ENCODE data around the gene MAPK12. TPM values are rescaled to one million over a fixed set of nuclear protein-coding genes. Genes with fewer than 3 reads are reported as not detected.

The MAPK12 gene
- total and polyA plus RNA-seq, 2 of the 4 experiments (the other 2 are of a cell fraction) = 41.0 to 56.3 TPM

DNA sequence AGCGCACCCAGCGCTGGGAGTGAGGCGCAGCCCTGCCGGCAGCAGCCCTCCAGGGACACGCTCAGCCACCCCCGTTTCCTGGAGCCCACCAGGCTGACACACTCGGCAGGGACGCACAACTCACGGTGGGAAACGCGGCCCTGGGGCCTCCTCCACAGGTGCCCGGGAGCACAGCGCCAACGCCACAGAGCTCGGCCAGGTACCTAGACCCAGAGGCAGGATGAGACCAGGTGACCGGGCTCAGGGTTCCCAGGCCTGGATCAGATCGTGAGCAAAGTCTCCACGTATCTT, 34.7 kb downstream of the MAPK12 start:
- H3K4me1 ChIP-seq (ENCODE audit: control insufficient read depth, insufficient read depth, low read length) = no peaks in the 10 kb centered on the region
- no peak overlapping the region for H3K56ac ChIP-seq (ENCODE audit: extremely low read depth, insufficient read depth, low read length)
- H3K9me3 ChIP-seq (ENCODE audit: control insufficient read depth, insufficient read depth, low read length) = no peaks in the 10 kb centered on the region
- DNase-seq (no peak), ATAC-seq (ENCODE audit: low read depth) (no peak)
- ChIA-PET POLR2A (ENCODE audit: unreplicated experiment) (no interaction called here), CTCF (no interaction called here)
- H2AK5ac ChIP-seq (ENCODE audit: low read depth, low read length) = no peak overlapping the region
- H3K36me3 ChIP-seq (ENCODE audit: control insufficient read depth, insufficient read depth, low read length) = peaks cover 55% of the 10 kb centered on the region
- H2BK15ac ChIP-seq (ENCODE audit: low read depth, low read length) = no peak overlapping the region
- BruUV-seq (replicated peaks) = no TSS peak
- no peak overlapping the region for H3K4ac ChIP-seq (ENCODE audit: low read depth, low read length)
- H3K9me1 ChIP-seq (ENCODE audit: insufficient read depth, low read length) = peaks cover 3% of the 10 kb centered on the region; the same call in 1 of the 2 replicates
- in situ Hi-C loops (cut with MboI; ENCODE audit: low sequenced_read_pairs) (no loop called here), intact Hi-C loops (cut with micrococcal nuclease) (no loop called here), dilution Hi-C loops (cut with HindIII; ENCODE audit: low sequenced_read_pairs, unreplicated experiment) (no loop called here)
- H3K14ac ChIP-seq (replicated peaks; ENCODE audit: low read depth, low read length) = no peak overlapping the region
- no peak overlapping the region for H2AFZ ChIP-seq (replicated peaks; ENCODE audit: low read length, poor library complexity)
- no peak overlapping the region for H3K9ac ChIP-seq (ENCODE audit: low read depth, low read length)
- no peak overlapping the region for H4K91ac ChIP-seq (ENCODE audit: insufficient read depth, low read depth, low read length)
- H2AK9ac ChIP-seq (replicated peaks; ENCODE audit: low read depth, low read length, poor library complexity) = no peak overlapping the region
- no peak overlapping the region for H3K23ac ChIP-seq (ENCODE audit: low read depth, low read length)
- H3K18ac ChIP-seq (ENCODE audit: low read depth, low read length) = no peak overlapping the region
- no peaks in the 10 kb centered on the region; the same call in 1 of the 2 replicates for H4K20me1 ChIP-seq (ENCODE audit: insufficient read depth, low read length)
- TF ChIP-seq SMC3 (IDR thresholded peaks at IDR 0.05; ENCODE audit: low read depth, low read length) (no peak), NFE2L2 (IDR thresholded peaks at IDR 0.05; ENCODE audit: low read depth, low read length) (no peak), MXI1 (IDR thresholded peaks at IDR 0.05; ENCODE audit: borderline replicate concordance, low read depth, low read length) (no peak), RAD21 (IDR thresholded peaks at IDR 0.05; ENCODE audit: low read length) (no peak), MAFK (IDR thresholded peaks at IDR 0.05; ENCODE audit: low read depth, low read length) (no peak), CHD1 (IDR thresholded peaks at IDR 0.05; ENCODE audit: low read depth, low read length) (no peak), RCOR1 (IDR thresholded peaks at IDR 0.05; ENCODE audit: insufficient replicate concordance, low read length) (no peak), POLR2A (IDR thresholded peaks at IDR 0.05; ENCODE audit: low read depth, low read length) (no peak), CEBPB (IDR thresholded peaks at IDR 0.05; ENCODE audit: low read depth, low read length) (no peak), BHLHE40 (IDR thresholded peaks at IDR 0.05; ENCODE audit: low read depth, low read length) (no peak), FOS (IDR thresholded peaks at IDR 0.05; ENCODE audit: low read depth, low read length) (no peak), MAZ (IDR thresholded peaks at IDR 0.05; ENCODE audit: borderline replicate concordance, low read depth, low read length) (no peak)
- TF ChIP-seq, protein P1, sequence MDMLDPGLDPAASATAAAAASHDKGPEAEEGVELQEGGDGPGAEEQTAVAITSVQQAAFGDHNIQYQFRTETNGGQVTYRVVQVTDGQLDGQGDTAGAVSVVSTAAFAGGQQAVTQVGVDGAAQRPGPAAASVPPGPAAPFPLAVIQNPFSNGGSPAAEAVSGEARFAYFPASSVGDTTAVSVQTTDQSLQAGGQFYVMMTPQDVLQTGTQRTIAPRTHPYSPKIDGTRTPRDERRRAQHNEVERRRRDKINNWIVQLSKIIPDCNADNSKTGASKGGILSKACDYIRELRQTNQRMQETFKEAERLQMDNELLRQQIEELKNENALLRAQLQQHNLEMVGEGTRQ (IDR thresholded peaks at IDR 0.05; ENCODE audit: low read depth, low read length) = no peak
- TF ChIP-seq, protein P2, sequence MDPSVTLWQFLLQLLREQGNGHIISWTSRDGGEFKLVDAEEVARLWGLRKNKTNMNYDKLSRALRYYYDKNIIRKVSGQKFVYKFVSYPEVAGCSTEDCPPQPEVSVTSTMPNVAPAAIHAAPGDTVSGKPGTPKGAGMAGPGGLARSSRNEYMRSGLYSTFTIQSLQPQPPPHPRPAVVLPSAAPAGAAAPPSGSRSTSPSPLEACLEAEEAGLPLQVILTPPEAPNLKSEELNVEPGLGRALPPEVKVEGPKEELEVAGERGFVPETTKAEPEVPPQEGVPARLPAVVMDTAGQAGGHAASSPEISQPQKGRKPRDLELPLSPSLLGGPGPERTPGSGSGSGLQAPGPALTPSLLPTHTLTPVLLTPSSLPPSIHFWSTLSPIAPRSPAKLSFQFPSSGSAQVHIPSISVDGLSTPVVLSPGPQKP (IDR thresholded peaks at IDR 0.05; ENCODE audit: borderline replicate concordance, low read depth, low read length) = no peak
- TF ChIP-seq, protein P3, sequence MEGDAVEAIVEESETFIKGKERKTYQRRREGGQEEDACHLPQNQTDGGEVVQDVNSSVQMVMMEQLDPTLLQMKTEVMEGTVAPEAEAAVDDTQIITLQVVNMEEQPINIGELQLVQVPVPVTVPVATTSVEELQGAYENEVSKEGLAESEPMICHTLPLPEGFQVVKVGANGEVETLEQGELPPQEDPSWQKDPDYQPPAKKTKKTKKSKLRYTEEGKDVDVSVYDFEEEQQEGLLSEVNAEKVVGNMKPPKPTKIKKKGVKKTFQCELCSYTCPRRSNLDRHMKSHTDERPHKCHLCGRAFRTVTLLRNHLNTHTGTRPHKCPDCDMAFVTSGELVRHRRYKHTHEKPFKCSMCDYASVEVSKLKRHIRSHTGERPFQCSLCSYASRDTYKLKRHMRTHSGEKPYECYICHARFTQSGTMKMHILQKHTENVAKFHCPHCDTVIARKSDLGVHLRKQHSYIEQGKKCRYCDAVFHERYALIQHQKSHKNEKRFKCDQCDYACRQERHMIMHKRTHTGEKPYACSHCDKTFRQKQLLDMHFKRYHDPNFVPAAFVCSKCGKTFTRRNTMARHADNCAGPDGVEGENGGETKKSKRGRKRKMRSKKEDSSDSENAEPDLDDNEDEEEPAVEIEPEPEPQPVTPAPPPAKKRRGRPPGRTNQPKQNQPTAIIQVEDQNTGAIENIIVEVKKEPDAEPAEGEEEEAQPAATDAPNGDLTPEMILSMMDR (conservative IDR thresholded peaks at IDR 0.05; ENCODE audit: low read depth, low read length) = no peak
- H4K8ac ChIP-seq (ENCODE audit: low read depth in 2 of 2, low read length in 2 of 2) = no peak overlapping the region
- H3K27ac ChIP-seq (ENCODE audit: insufficient read depth, low read length) = no peak overlapping the region
- peaks cover 0 to 18% of the 10 kb centered on the region in 2 experiments; a peak in 1 of 4 replicates for H3K79me1 ChIP-seq (ENCODE audit: low read depth in 1 of 2, low read length in 2 of 2)
- no peaks in the 10 kb centered on the region for H3K27me3 ChIP-seq (ENCODE audit: control insufficient read depth, insufficient read depth, low read length)
- no peak overlapping the region for H2BK5ac ChIP-seq (ENCODE audit: low read depth, low read length, poor library complexity, severe bottlenecking)
- H2BK20ac ChIP-seq (ENCODE audit: low read depth, low read length) = no peak overlapping the region
- 91% methylated on average over 10 of the region's 18 CpGs; no CpG with 5 or more reads in 1 of the 2 experiments for WGBS, 2 experiments (ENCODE audit: extremely low coverage in 2 of 2, insufficient read length in 1 of 2)
- no peak overlapping the region for H3K4me3 ChIP-seq (ENCODE audit: insufficient read depth, low read depth, low read length)
- no peak overlapping the region for H2BK120ac ChIP-seq (ENCODE audit: low read depth, low read length)
- no peak overlapping the region for H4K5ac ChIP-seq (ENCODE audit: low read depth, low read length)
- H3K4me2 ChIP-seq (ENCODE audit: low read depth, low read length) = no peak overlapping the region
